Esophagus squamous epithelium (tissue), 5 donors: Measurements from ENCODE around the gene LAMB2. TPM values are rescaled to one million over a fixed set of nuclear protein-coding genes. Genes with fewer than 3 reads are reported as not detected.

Experiments
- DNase-seq: peaks from one replicate; lab custom pipeline; 2025; lab: John Stamatoyannopoulos, UW
- H3K27ac ChIP-seq, 4 donors: fragments of 200-600 bp; sonication (generic); one replicate each; pipeline ENCODE4 v1.5.1; 2016 to 2019; ENCODE audit warnings: mild to moderate bottlenecking in 1 of 4
- H3K27me3 ChIP-seq, 4 donors: fragments of 200-600 bp; sonication (generic); 1 replicate in 3 of 4; 2 replicates in 1 of 4; pipeline versions ENCODE4 v1.5.1 to v1.6.0; 2017 to 2021; ENCODE audit warnings: antibody characterized with exemption in 1 of 4
- H3K36me3 ChIP-seq, 3 donors: fragments of 200-600 bp; sonication (generic); one replicate each; pipeline ENCODE4 v1.5.1; 2016 to 2019
- H3K4me1 ChIP-seq, 3 donors: fragments of 200-600 bp; sonication (generic); one replicate each; pipeline ENCODE4 v1.5.1; 2017 to 2019
- H3K4me3 ChIP-seq, 4 donors: fragments of 200-600 bp; sonication (generic); 1 replicate in 3 of 4; 2 replicates in 1 of 4; pipeline ENCODE4 v1.5.1; 2016 to 2019; ENCODE audit warnings: mild to moderate bottlenecking in 2 of 4, moderate library complexity in 1 of 4
- H3K9me3 ChIP-seq, 3 donors: fragments of 200-600 bp; sonication (generic); one replicate each; pipeline ENCODE4 v1.5.1; 2016 to 2019
- CTCF ChIP-seq, 6 experiments: fragments of 450-650 bp in 4 of 6; fragments of 200-600 bp in 2 of 6; sonication (generic) in 2 of 6; IDR thresholded peaks; one replicate each; pipeline ENCODE4 v1.5.1; 2016 to 2019; ENCODE audit warnings: antibody characterized with exemption in 6 of 6, mild to moderate bottlenecking in 4 of 6, moderate library complexity in 4 of 6
- POLR2A ChIP-seq, 4 donors: fragments of 450-650 bp; IDR thresholded peaks; one replicate each; pipeline ENCODE4 v1.6.1; 2017; ENCODE audit warnings: antibody characterized with exemption in 4 of 4, mild to moderate bottlenecking in 4 of 4, moderate library complexity in 3 of 4
- WGBS, 2 donors: methylation state at CpG; one replicate each; pipeline ENCODE4 v1.1.5; 2018; 5-methylcytosine and 5-hydroxymethylcytosine counted together
- intact Hi-C: fragments of 100-400 bp; cut with DNase I; formaldehyde crosslinking; loops from one replicate; pipeline ENCODE4 v1.15.0; 2022
- total RNA-seq, 4 donors: library from RNA; depleted of rRNA; stranded (reverse); fragments of >200 nt; gene quantifications; one replicate each; pipeline ENCODE4 v1.1.0, GENCODE V29; 2016
- donor health status: DM: yes; HTN: yes; CAD: no.

The LAMB2 gene
- total RNA-seq: 100 to 1,000 TPM in 3 of 4 donors, 10 to 100 TPM in 1; 66.0 to 319 (median 175) TPM

GRCh38 chr3:49132437-49133225 is at the start of gene LAMB2:
LAMB2 (minus strand) TSS chr3:49133050; CDS start chr3:49132867, 183 bp downstream.
- TF ChIP-seq POLR2A (IDR thresholded peaks at IDR 0.05) (peak in 2 of 4 donors; percentile 27 to 46), CTCF (IDR thresholded peaks at IDR 0.05) (peak in 1 of 6 experiments; percentile 22)
- H3K36me3 ChIP-seq: peaks cover 5 to 37% (median 14%) of the 10 kb centered on the region in 3 donors
- H3K9me3 ChIP-seq: no peaks in the 10 kb centered on the region
- WGBS, 2 donors: 2 to 33% methylated on average over 2 to 7 of the region's 28 CpGs
- no peaks in the 10 kb centered on the region for H3K27me3 ChIP-seq
- DNase-seq: no peak
- H3K27ac ChIP-seq: peak within 1 kb of the TSS; percentile 85 to 92 (median 88)
- peaks cover 24 to 52% (median 24%) of the 10 kb centered on the region in 3 donors for H3K4me1 ChIP-seq
- intact Hi-C loops: no loop called here
- peak within 1 kb of the TSS; percentile 47 to 79 (median 66) for H3K4me3 ChIP-seq

DNA sequence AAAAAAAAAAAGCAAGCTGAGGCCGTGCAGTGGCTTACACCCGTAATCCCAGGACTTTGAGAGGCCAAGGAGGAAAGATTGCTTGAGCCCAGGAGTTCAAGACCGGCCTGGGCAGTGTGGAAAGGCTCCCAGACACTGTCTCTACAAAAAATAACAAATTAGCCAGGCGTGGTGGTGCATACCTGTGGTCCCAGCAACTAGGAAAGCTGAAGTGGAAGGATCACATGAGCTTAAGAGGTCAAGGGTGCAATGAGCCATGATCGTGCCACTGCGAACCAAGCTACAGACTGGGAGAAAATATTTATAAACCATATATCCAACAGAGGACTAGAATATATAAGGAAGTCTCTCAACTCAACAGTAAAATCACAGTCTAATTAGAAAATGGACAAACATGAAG is 48.5 kb upstream of the LAMB2 start:
- no peak for TF ChIP-seq CTCF (IDR thresholded peaks at IDR 0.05)
- TF ChIP-seq POLR2A (IDR thresholded peaks at IDR 0.05): no peak
- Histone ChIP-seq H3K4me3 (no peak overlapping the region), H3K36me3 (peaks cover 0 to 23% (median 1%) of the 10 kb centered on the region in 3 donors), H3K4me1 (no peaks in the 10 kb centered on the region), H3K9me3 (no peaks in the 10 kb centered on the region), H3K27ac (no peak overlapping the region), H3K27me3 (no peaks in the 10 kb centered on the region)
- no peak for DNase-seq
- intact Hi-C loops: no loop called here
- 57 to 71% methylated on average over 6 of the region's 6 CpGs for WGBS, 2 donors

DNA sequence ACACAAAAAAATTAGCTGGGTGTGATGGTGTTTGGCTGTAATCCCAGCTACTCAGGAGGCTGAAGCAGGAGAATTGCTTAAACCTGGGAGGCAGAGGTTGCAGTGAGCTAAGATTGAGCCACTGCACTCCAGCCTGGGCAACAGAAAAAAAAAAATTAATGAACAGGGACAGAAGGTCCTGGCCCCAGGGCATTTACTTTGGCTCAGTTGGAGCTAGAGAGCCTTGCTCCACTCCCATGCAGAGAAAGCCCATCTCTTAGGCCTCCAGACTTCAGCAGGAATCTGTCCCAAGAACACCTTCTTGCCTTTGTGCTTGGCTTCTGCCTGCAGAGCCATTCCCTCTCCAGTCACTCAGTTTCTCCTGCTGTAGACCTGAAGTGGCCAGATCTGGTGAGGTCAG is 47.3 kb upstream of the LAMB2 start:
- DNase-seq: no peak
- H3K36me3 ChIP-seq: peaks cover 0 to 35% (median 11%) of the 10 kb centered on the region in 3 donors
- H3K27me3 ChIP-seq: no peaks in the 10 kb centered on the region
- H3K27ac ChIP-seq: no peak overlapping the region
- TF ChIP-seq POLR2A (IDR thresholded peaks at IDR 0.05) (no peak), CTCF (IDR thresholded peaks at IDR 0.05) (no peak)
- intact Hi-C loops: no loop called here
- H3K4me1 ChIP-seq: peaks cover 0 to 5% (median 0%) of the 10 kb centered on the region in 3 donors
- H3K9me3 ChIP-seq: no peaks in the 10 kb centered on the region
- no peak overlapping the region for H3K4me3 ChIP-seq

DNA sequence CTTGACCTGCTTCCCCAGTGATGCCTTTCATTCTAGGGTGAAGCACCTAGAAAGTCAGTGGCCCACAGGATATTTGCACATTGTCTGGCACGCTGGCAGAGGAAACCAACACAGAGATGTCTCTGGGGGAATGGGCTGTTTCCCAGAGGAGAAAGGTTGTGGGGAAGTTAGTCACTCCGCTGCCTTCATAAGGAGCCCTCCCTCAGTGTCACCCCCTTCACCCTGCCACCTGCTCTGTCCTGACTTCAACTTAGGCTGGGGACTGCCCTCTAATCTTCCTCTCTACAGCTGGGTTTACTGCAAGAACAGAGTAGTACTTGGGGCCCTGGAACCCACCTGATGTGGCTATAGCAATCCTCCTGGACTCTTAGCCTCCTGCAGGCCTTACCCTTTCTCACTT is 44.2 kb upstream of the LAMB2 start:
- intact Hi-C loops: loop anchor here (10.0 kb wide), 2 partner anchors 98 to 158 kb away; partner anchors contain the start of gene C3orf62
- no peak overlapping the region for H3K27ac ChIP-seq
- no peaks in the 10 kb centered on the region for H3K27me3 ChIP-seq
- H3K36me3 ChIP-seq: peaks cover 0 to 53% (median 16%) of the 10 kb centered on the region in 3 donors
- no peak for TF ChIP-seq CTCF (IDR thresholded peaks at IDR 0.05)
- no peak for TF ChIP-seq POLR2A (IDR thresholded peaks at IDR 0.05)
- no peak overlapping the region for H3K4me3 ChIP-seq
- peaks cover 19 to 35% (median 24%) of the 10 kb centered on the region in 3 donors for H3K4me1 ChIP-seq
- no peak for DNase-seq
- no peaks in the 10 kb centered on the region for H3K9me3 ChIP-seq
- 60 to 67% methylated on average over 1 to 2 of the region's 2 CpGs for WGBS, 2 donors

GRCh38 chr3:49175530-49175929 is 42.7 kb upstream of the LAMB2 start:
- peaks cover 30 to 49% (median 30%) of the 10 kb centered on the region in 3 donors for H3K4me1 ChIP-seq
- no peaks in the 10 kb centered on the region for H3K27me3 ChIP-seq
- peaks cover 0 to 53% (median 16%) of the 10 kb centered on the region in 3 donors for H3K36me3 ChIP-seq
- no peak for TF ChIP-seq POLR2A (IDR thresholded peaks at IDR 0.05)
- TF ChIP-seq CTCF (IDR thresholded peaks at IDR 0.05): no peak
- no peak overlapping the region for H3K4me3 ChIP-seq
- intact Hi-C loops: loop anchor here (10.0 kb wide), 2 partner anchors 99 to 159 kb away; partner anchors contain the start of gene C3orf62
- no peaks in the 10 kb centered on the region for H3K9me3 ChIP-seq
- WGBS, 2 donors: 63 to 100% methylated on average over 1 to 5 of the region's 8 CpGs
- H3K27ac ChIP-seq: no peak overlapping the region
- no peak for DNase-seq
